GM13976 (cell line): Measurements from ENCODE around the gene PSMB10.

ENCODE experiments used
- DNase-seq: peaks from one replicate; pipeline ENCODE4 v3.0.0; 2012; ENCODE audit warnings: low spot score
- CTCF ChIP-seq: IDR thresholded peaks from 2 replicates; pipeline ENCODE4 v1.5.1; 2012; ENCODE audit warnings: borderline replicate concordance, mild to moderate bottlenecking; ENCODE audit not compliant: insufficient read depth; ENCODE audit errors: extremely low read depth, missing control alignments, control extremely low read depth
- in situ Hi-C: fragments of 300-500 bp; cut with MboI; formaldehyde crosslinking; loops from one replicate; pipeline ENCODE4 v1.12.0; 2022; ENCODE audit warnings: low sequenced_read_pairs, mixed read lengths, inconsistent platforms; ENCODE audit not compliant: unreplicated experiment

PSMB10 gene

DNA sequence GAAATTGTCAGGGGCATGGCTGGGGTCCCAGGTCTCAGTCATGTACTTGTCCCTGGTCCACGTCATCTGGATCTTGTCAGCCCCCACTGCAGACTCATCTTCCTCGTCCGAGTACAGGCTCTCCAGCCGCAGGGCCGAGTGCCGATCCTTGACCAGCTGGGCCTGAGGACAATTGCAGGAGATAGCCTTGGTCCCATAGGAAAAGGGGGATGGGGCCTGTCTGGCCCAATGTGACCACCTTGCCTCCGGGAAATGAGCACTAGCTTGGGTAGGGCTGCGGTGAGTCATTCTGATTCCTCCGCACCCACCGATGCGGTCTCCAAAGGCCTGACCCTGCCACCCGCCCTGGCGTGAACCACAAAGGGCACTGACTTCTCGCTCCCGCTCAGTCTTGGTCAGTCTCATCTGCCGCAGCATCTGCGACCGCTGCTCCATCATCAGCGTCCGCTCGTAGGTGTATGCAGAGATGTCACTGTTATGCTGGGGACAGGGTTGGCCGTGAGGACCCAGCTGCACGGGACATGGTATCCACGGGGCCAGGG, 8.8 kb upstream of the PSMB10 start:
- in situ Hi-C loops: no loop called here
- no peak for DNase-seq
- TF ChIP-seq CTCF: no peak

GRCh38 chr16:67944690-67945391, 8.2 kb upstream of the PSMB10 start:
- DNase-seq: no peak
- in situ Hi-C loops: no loop called here
- no peak for TF ChIP-seq CTCF

DNA sequence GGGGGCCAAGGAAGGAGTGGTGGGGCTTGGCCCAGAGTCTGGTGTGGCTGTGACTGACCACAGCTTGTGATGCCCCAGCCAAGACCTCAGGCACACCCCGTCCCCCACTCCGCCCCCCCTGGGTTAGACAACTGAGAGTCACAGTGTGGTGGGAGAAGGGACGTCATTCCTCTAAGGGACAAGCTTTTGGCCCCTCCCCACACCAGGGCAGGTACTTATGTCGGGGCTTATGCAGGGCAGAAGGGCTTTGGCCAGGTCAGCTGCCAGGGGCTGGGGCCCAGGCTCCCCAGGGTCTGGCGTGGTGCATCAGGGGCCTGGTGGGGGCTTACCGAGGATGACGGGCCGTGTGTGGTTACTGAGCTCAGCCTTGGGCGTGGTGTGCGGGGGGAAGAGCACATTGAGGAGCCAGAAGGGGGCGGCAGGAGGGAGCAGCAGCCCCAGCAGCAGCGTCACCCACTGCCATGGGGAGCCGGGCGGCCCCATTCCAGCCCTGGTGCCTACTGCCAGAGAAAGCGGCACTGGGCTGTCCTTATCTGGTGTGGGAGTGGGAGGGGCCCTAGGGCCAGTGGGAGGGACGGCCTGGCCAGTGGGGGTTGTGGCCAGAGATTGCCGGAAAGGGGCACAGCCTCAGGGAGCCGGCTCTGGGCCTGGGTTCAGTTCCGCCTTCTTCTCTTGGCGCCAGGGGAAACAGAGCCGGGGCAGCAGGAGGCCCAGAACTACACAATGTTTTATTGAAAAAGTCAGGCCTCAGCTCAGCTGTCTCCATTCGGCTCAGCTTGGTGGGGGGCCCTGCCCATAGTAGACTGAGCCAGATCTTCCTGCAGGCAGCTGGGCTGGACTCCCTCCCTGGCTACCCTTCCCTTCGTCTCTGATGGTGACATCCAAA, 7.2 kb upstream of the PSMB10 start, which contains the start of gene LCAT:
LCAT (minus strand) TSS at position 502 of the 886 bp plus-strand sequence; CDS start at position 483, 19 bp downstream.
- no peak for TF ChIP-seq CTCF
- DNase-seq: no peak
- in situ Hi-C loops: no loop called here

DNA sequence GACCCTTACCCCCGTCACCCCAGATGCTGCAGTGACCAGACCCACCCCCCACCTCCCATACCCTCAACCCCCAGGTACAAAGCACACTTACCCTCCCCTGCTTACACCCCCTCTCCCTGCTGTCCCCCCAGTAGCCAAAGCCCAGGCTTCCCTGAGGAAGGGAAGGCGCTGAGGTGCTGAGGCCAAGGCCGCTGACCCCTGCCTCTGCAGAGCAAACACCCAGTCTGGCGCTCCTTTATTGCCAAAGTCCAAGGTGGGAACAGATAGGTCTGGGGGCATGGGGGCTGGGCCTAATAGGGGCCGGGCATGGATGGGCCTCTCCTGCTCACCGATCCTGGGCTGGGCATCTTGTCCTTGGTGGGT, 6.6 kb upstream of the PSMB10 start:
- in situ Hi-C loops: no loop called here
- TF ChIP-seq CTCF: no peak
- no peak for DNase-seq

DNA sequence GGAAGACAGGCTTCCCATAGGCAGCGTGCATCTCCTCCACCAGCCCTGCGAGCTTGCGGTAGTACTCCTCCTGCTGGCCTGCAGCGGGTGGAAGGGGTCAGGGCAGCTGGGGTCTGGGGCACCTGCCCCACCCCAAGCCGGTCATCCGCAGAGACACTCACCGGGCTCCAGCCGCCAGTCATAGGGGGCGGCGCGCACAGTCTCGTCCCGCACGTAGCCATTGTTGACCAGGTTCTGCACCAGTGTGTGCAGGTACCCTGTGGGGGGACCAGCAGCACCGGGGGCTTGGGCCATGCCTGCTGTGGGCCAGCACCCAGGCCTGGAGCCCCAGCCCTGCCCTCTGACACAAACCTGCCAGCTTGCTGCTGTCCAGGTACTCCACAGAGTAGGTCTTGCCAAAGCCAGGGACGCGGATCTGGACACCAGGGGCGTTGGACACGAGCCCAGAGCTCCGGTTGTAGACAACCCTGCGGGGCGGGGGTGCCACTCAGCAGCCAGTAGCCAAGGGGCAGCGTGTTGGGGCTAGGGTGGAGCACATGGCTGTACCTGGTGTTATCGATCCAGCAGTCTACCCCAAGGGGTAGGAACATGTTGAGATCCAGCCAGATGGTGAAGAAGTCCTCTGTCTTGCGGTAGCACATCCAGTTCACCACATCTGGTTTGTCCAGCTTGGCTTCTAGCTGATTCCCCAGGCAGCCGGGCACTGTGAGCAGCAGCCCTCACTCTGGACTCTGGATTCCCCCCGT, 6.0 kb upstream of the PSMB10 start:
- in situ Hi-C loops: no loop called here
- no peak for DNase-seq
- TF ChIP-seq CTCF: no peak

DNA sequence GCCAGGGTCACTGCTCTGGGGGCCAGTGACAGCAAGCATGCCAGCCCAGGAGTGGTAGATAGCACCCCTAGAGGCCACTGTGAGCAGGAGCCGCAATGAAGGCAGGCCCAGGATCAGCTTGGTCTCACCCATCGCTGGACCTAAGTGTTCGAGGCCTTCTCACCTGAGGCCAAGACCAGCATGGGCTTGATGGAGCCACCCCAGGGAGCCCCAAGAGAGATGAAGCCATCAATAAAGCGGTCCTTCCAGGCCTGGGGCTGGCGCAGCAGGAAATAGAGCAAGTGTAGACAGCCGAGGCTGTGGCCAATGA, 5.5 kb upstream of the PSMB10 start:
- in situ Hi-C loops: no loop called here
- TF ChIP-seq CTCF: peak; percentile 60
- DNase-seq: peak; percentile 78
